Body of pancreas (tissue), 4 donors: ENCODE measurements around the gene CKAP2.
"Not testable (repeated sequence)": the region's sequence is repeated elsewhere in the genome, so short reads cannot be mapped to it uniquely, and the experiment has no call there.

ENCODE experiments used
- CTCF ChIP-seq, 7 experiments: fragments of 450-650 bp in 4 of 7; fragments of 200-600 bp in 3 of 7; sonication (generic) in 3 of 7; IDR thresholded peaks; one replicate each; pipeline ENCODE4 v1.5.1; 2016 to 2019; ENCODE audit warnings: antibody characterized with exemption in 7 of 7
- POLR2A ChIP-seq, 3 donors: fragments of 450-650 bp; IDR thresholded peaks; one replicate each; pipeline ENCODE4 v1.6.1; 2016; ENCODE audit warnings: antibody characterized with exemption in 3 of 3, mild to moderate bottlenecking in 2 of 3

- not testable (repeated sequence) for TF ChIP-seq CTCF, POLR2A (IDR thresholded peaks at IDR 0.05)
These were observed 55.0 kb downstream of the CKAP2 start for GRCh38 chr13:52510221-52510797.
